ENCODE results near the gene MAB21L4.

The MAB21L4 gene

DNA sequence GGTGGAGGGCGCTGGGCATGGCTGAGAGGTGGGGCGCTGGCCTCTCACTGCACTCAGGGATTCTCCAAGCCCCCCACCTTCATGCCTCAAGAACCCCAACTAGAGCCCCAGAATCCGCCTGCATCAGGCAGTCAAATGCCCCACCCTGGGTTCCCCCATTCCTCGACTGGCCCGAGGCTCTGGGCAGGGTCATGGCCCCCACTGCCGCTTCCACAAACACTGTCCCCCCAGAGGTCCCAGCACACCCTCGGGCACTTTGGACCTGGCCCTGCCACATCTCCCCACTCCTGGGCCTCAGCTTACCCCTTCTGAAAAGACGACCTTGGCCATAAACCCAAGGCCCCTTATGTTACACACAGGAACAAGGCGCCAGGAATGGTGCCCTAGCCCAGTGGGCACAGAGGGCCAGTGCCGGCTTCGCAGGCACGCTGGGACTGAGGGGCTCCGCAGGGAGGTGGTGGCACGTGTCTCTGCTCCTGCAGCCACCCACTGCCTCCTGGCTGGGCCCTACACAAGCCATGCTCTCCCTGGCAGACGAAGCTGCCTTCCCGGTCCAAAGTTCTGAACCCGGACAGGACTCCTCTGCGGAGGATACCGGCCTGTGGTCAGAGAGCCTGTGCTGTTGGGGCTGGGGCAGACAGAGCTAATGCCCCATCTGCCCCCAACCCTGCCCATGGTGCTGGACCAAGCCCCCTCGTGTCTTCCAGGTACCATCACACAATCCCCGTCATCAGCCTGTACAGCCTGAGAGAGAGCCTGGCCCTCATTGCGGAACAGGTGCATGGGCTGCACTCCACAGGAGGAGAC lies 20.5 kb downstream of the MAB21L4 start:
- no peak overlapping the region for H3K4me3 Mint-ChIP-seq
- H3K27ac Mint-ChIP-seq, result no peak overlapping the region
- DNase-seq (ENCODE audit: low spot score), result no peak
- no peaks in the 10 kb centered on the region for H3K27me3 Mint-ChIP-seq (ENCODE audit: low read depth)
- H3K9me3 Mint-ChIP-seq, result no peaks in the 10 kb centered on the region
- H3K36me3 Mint-ChIP-seq (ENCODE audit: low read depth), result no peaks in the 10 kb centered on the region
- H3K4me1 Mint-ChIP-seq (ENCODE audit: low read depth), result no peaks in the 10 kb centered on the region

DNA sequence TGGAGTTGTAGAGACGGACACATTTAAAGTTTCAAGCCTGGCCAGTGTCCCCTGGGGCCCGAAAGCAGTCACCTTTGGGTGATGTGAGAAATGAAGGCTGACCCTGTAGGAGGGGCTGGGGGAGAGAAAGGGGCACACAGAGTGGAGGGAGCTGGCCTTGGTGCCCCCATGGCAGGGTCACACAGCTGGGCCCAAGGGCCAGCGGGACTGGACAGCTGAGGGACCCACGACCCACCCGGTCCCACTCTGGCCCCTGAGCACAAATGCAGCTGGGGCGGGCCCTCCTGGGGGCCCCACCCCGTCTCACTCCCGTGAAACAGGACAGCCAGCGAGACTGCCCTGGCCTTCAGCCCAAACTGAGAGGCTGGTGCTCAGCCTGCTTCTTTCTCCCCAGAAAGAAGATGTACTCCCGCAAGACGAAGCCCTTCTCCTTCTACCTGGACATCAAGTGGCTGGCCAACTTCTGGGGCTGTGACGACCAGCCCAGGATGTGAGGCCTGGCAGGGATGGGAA lies 21.2 kb downstream of the MAB21L4 start:
- H3K27ac Mint-ChIP-seq, result no peak overlapping the region
- H3K36me3 Mint-ChIP-seq (ENCODE audit: low read depth), result no peaks in the 10 kb centered on the region
- H3K4me1 Mint-ChIP-seq (ENCODE audit: low read depth), result no peaks in the 10 kb centered on the region
- no peak for DNase-seq (ENCODE audit: low spot score)
- no peaks in the 10 kb centered on the region for H3K9me3 Mint-ChIP-seq
- no peaks in the 10 kb centered on the region for H3K27me3 Mint-ChIP-seq (ENCODE audit: low read depth)
- no peak overlapping the region for H3K4me3 Mint-ChIP-seq

DNA sequence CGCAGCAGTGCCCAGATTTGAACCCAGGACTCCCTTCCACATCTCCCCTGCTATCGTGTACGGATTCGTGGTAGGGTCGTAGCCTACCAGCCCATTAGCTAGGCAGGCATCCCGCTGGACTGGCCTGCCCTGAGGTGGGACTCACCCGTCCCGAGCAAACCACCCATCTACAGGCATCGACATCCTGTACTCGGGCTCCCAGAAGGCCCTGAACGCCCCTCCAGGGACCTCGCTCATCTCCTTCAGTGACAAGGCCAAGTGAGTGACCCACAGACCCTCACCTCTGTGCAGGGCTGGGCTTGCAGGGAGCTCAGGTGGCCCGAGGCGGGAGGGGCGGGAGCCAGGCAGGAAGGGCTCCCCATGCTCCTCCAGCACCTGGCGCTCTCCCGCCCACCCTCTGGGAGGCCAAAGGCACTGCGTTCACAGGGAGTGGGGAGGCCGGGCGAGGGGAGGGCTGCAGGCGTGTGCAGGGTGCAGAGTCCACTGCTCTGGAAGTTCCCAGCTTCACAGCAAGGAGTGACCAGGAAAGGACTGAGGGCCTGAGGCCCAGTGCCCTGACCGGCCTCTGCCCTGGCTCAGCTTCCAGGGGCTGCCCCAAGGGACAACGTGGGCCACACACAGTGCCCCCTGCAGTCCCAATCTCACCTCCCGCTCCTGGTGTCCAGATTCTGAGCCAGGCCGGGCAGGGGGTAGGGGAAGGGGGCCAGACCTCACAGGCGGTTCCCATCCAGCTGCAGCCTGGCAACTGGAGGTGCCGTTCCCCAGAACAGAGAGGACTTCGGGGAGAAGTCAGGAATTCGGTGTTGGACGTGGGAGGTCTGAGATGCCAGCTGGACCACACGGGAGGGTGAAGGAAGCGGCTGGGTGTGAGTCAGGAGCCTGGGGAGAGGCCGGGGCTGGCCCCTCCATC lies 21.9 kb downstream of the MAB21L4 start:
- no peak for DNase-seq (ENCODE audit: low spot score)
- Mint-ChIP-seq H3K27ac (no peak overlapping the region), H3K36me3 (ENCODE audit: low read depth) (no peaks in the 10 kb centered on the region), H3K27me3 (ENCODE audit: low read depth) (no peaks in the 10 kb centered on the region), H3K9me3 (no peaks in the 10 kb centered on the region), H3K4me1 (ENCODE audit: low read depth) (no peaks in the 10 kb centered on the region), H3K4me3 (no peak overlapping the region)

DNA sequence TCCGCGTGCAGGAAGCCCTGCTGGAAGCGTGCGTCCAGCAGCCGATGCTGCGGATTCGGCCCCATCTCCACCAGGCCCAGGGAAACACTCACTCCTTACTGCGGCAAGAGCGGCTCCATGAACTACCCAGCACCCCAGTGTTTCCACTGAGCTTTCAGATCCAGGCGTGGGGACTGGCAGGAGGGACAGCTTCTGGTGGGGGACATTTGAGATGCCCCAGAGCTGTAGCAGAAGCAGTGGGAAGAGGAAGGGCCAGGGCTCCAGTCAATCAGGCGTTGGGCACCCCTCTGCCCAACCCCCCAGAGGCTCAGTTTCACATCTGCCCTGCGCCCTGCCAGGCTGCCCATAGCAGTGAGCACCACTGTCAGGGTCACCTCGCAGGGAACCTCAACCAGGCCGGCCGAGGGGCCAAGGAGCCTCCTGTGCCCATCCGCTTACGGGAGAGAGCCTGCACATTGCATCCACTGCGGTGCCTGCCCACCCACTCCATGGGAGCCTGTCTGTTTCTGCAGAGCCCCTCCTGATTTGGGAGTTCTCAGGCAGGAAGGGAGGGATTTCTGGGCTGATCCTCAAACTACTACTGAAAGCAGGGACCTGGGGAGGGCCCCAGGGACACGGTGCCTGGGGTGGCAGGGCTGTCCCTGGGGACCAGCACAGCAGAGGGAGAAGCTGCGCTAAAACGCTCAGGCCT lies 22.7 kb downstream of the MAB21L4 start:
- Mint-ChIP-seq H3K27me3 (ENCODE audit: low read depth) (no peaks in the 10 kb centered on the region), H3K4me3 (no peak overlapping the region), H3K36me3 (ENCODE audit: low read depth) (no peaks in the 10 kb centered on the region), H3K27ac (no peak overlapping the region), H3K9me3 (no peaks in the 10 kb centered on the region), H3K4me1 (ENCODE audit: low read depth) (no peaks in the 10 kb centered on the region)
- DNase-seq (ENCODE audit: low spot score), result no peak

DNA sequence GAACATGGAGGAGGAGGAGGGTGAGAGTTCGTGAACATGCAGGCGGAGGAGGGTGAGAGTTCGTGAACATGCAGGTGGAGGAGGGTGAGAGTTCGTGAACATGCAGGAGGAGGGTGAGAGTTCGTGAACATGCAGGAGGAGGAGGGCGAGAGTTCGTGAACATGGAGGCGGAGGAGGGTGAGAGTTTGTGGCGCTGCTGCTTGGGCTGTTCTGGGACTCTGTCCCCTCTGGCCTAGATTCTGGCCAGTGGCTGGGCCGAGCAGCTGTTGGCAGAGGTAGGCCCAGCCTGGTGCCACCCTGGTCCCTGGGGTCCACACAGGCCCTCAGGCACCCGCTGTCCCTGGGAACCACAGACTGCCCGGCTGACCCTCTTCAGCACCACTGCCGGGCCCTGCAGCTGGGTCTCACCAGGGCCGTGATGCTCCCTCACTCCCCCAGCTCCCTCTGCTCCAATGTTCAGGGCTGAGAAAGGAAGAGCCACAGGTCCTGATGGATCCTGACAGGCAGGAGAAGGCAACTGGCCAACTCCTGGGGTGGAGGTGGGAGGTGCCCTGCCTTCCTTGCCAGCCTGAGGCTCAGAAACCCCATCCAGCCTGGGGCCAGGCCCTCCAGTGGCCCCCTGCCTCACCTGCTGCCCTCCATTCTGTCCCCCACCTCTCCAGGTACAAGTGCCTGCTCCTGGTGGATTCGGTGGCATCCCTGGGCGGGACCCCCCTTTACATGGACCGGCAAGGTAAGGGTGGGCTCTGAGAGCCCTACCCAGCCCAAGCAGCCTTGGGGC lies 23.4 kb downstream of the MAB21L4 start:
- Mint-ChIP-seq H3K9me3 (no peaks in the 10 kb centered on the region), H3K4me3 (no peak overlapping the region), H3K27ac (no peak overlapping the region), H3K27me3 (ENCODE audit: low read depth) (no peaks in the 10 kb centered on the region), H3K36me3 (ENCODE audit: low read depth) (no peaks in the 10 kb centered on the region), H3K4me1 (ENCODE audit: low read depth) (no peaks in the 10 kb centered on the region)
- DNase-seq (ENCODE audit: low spot score), result no peak

DNA sequence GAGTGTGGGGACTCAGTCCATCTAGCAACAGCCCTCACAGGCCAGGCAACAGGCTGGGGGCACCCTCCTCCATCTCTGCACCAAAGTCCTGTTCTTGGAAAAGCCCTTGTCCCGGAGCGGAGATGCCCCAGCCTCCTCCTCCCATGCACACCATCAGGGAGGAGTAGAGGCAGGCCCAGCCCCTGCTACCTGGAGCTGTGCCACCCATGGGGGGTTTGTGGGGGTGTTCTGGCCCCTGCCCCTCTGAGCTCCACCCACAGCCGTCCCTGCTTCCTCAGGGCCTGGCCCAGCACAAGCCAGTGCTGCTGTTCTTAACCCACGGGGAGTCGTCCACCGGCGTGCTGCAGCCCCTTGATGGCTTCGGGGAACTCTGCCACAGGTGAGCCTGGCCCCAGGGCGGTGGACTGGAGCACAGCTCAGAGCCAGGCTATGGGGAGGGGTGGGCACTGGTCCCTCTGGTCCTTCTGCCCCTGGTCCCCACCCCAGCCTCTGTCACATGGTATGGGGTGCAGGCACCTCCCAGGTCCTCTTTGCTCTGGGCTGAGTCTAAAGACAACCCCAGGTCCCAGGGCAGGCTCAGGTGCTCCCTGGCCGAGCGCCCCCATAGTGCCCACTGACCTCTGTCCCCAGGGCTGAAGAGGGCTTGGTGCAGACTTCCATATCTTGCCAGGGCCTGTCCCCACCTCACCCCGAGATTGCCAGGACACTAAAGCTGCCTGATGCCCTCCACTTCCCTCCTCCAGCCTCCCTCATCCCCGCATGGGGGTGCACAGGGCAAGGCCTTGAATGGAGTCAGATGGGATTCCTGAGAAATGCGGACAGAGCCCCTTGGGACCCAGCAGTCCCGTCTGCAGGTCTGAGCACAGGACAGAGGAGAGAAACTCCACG lies 24.6 kb downstream of the MAB21L4 start:
- Mint-ChIP-seq H3K4me1 (ENCODE audit: low read depth) (no peaks in the 10 kb centered on the region), H3K27ac (no peak overlapping the region), H3K27me3 (ENCODE audit: low read depth) (peaks cover under 1% of the 10 kb centered on the region), H3K9me3 (no peaks in the 10 kb centered on the region), H3K4me3 (no peak overlapping the region), H3K36me3 (ENCODE audit: low read depth) (no peaks in the 10 kb centered on the region)
- no peak for DNase-seq (ENCODE audit: low spot score)

DNA sequence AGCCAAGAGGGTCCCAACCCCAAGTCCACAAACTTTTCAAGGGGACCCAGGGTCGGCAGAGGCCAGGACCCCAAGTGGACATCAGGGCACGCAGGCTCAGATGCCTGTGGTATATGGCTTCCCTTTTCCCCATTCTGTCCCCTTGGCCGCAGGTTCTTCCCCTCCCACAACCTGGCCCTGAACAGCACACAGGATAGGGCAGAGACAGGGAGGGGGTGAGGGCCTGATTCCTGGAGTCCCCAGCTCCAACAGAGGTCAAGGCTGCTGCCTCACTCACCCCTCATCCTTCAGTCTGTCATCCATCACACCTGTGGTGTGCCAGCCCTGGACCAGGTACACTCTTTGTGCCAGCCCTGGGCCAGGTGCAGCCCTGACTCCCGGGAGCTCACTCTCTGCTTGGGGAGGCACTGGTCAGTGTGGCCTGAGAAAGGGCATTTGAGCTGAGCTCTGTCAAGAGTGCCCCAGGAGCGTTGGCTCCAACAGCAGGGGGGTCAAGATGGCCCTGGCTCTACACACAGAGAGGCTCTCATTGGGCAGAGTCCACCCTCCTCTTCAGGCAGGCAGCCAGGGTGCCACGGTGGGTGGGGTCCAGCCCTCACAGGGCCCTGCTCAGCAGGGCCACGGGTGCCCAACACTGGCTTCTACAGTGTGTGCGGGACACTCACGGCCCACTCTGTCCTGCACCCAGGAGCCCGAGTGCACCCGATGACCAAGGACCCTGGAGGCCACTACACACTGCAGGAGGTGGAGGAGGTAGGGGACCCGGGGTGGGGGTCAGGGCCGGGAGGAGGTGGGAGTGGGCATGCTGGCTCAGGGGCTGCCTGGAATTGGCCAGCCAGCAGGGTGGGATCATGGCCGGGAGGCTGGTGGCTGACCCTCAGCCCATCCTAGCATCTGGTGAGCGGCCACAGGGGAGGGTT lies 25.7 kb downstream of the MAB21L4 start:
- H3K4me3 Mint-ChIP-seq, result no peak overlapping the region
- peaks cover 4% of the 10 kb centered on the region for H3K27me3 Mint-ChIP-seq (ENCODE audit: low read depth)
- peaks cover 2% of the 10 kb centered on the region for H3K4me1 Mint-ChIP-seq (ENCODE audit: low read depth)
- no peak overlapping the region for H3K27ac Mint-ChIP-seq
- no peaks in the 10 kb centered on the region for H3K36me3 Mint-ChIP-seq (ENCODE audit: low read depth)
- H3K9me3 Mint-ChIP-seq, result no peaks in the 10 kb centered on the region
- DNase-seq (ENCODE audit: low spot score), result no peak

DNA sequence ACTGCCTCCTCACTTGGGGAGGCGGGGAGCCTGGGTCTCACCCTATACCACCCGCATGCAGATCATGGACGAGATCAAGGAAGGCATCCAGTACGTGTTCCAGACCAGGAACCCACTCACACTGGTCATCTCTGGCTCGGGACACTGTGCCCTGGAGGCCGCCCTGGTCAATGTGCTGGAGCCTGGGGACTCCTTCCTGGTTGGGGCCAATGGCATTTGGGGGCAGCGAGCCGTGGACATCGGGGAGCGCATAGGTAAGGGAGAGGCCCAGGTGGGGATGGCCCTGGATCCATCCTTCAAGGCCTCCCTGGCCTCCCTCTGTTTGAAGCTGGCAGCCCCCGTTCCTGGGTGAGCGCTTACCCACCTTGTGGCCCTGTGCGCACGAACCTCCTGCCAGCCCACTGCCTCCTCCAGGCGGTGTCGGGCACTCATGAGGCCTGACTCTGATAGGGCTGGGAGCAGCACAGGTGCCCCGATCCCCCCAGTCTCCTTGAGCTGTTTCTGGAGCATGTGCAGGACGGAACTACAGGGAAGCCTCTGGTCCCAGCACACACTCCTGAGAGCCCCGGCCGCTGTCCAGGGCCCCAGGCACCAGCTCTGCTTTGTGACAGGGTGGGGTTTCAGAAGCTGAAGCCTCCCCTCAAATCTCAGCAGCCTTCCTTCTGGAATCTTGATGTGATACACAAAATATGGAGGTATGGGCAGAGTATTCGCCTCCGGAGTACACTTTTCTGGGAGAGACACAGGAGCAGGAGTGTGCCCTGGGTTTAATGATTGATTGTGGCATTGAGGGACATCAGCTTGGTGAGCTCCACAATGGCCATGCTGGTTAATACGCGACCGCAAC lies 26.6 kb downstream of the MAB21L4 start:
- no peaks in the 10 kb centered on the region for H3K36me3 Mint-ChIP-seq (ENCODE audit: low read depth)
- DNase-seq (ENCODE audit: low spot score), result no peak
- H3K4me3 Mint-ChIP-seq, result no peak overlapping the region
- H3K9me3 Mint-ChIP-seq, result no peaks in the 10 kb centered on the region
- H3K27ac Mint-ChIP-seq, result no peak overlapping the region
- peaks cover 7% of the 10 kb centered on the region for H3K27me3 Mint-ChIP-seq (ENCODE audit: low read depth)
- H3K4me1 Mint-ChIP-seq (ENCODE audit: low read depth), result peaks cover 2% of the 10 kb centered on the region

DNA sequence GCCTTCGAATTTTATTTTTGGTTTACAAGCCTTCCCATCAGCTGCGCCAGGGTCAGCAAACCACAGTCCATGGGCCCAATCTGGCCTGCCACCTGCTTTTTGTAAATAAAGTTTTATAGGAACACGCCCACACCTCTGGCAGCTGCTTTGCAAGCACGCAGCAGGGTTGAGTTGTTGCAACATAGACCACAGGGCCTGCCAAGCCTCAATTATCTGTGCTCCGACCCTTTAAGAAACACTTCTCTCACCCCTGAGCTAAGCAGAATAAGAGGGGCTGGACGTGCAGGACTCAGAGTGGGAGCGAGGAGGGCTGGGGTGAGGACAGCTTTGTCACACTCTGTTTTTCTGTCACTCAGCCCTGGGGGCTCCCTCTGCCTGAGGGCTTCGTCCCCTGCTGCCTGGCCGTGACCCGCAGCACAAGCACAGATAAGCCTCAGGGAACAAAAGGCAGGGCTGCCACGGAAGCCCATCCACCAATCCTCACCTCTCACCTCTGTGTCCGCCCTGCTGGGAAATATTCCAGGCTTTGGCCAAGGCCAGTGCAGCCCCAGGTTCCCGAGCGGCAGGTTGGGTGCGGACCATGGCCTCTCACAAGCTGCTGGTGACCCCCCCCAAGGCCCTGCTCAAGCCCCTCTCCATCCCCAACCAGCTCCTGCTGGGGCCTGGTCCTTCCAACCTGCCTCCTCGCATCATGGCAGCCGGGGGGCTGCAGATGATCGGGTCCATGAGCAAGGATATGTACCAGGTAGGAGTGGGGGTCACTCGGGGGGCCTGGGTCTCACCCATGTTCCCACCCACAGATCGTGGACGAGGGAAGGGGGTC lies 27.5 kb downstream of the MAB21L4 start, which contains the start of gene AGXT:
AGXT (plus strand) TSS at position 539 of the 823 bp plus-strand sequence; CDS start at position 581, 42 bp downstream.
- H3K9me3 Mint-ChIP-seq, result no peaks in the 10 kb centered on the region
- no peak for DNase-seq (ENCODE audit: low spot score)
- no peak within 1 kb of the TSS for H3K27ac Mint-ChIP-seq
- H3K4me1 Mint-ChIP-seq (ENCODE audit: low read depth), result peaks cover 2% of the 10 kb centered on the region
- H3K36me3 Mint-ChIP-seq (ENCODE audit: low read depth), result no peaks in the 10 kb centered on the region
- no peak within 1 kb of the TSS for H3K4me3 Mint-ChIP-seq
- peaks cover 10% of the 10 kb centered on the region for H3K27me3 Mint-ChIP-seq (ENCODE audit: low read depth)

DNA sequence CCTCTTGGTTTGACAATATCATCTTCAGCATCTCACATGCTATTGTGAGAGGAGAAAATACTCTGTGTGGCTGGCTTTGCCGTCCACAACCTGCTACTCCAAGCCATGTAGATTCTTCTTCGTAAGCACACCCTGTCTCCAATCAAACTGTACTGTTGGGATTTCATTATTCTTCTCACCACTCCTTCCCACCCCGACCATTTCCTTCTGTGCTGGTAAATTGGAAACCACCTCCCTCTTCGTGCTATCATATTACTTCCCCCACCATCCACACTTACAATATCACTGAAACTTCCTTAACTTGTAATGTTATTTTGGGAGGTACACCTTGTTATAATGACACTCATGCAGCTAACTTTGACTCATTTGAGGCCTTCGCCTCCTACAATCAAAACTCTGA lies 30.6 kb downstream of the MAB21L4 start:
- Mint-ChIP-seq H3K9me3 (no peaks in the 10 kb centered on the region), H3K36me3 (ENCODE audit: low read depth) (no peaks in the 10 kb centered on the region), H3K4me3 (no peak overlapping the region), H3K27ac (no peak overlapping the region), H3K27me3 (ENCODE audit: low read depth) (peaks cover 16% of the 10 kb centered on the region), H3K4me1 (ENCODE audit: low read depth) (peaks cover 2% of the 10 kb centered on the region)
- no peak for DNase-seq (ENCODE audit: low spot score)
